CD14-positive monocyte (primary cell): Measurements from ENCODE around the gene PLEKHD1. TPM values are rescaled to one million over a fixed set of nuclear protein-coding genes. Genes with fewer than 3 reads are reported as not detected.

Experiments
- DNase-seq, 3 donors: peaks; one replicate each; pipeline ENCODE4 v3.0.0-alpha.2; 2011 to 2022
- H2AFZ ChIP-seq: 2 replicates; pipeline ENCODE4 v1.6.0; 2012; ENCODE audit warnings: mild to moderate bottlenecking, low read depth, low read length, inconsistent platforms; ENCODE audit not compliant: insufficient read depth, poor library complexity, severe bottlenecking
- H3K27ac ChIP-seq, 2 donors: 1 replicate in 1 of 2; 2 replicates in 1 of 2; pipeline ENCODE4 v1.5.1; 2012 to 2013; ENCODE audit warnings: low read length in 2 of 2, control low read depth in 1 of 2, inconsistent platforms in 1 of 2, low read depth in 1 of 2, mild to moderate bottlenecking in 1 of 2
- H3K27me3 ChIP-seq, 2 donors: one replicate each; pipeline versions ENCODE4 v1.6.0 to v1.6.1; 2011 to 2013; ENCODE audit warnings: low read length in 2 of 2; ENCODE audit not compliant: control insufficient read depth in 2 of 2, insufficient read depth in 2 of 2
- H3K36me3 ChIP-seq, 2 donors: replicated peaks in 1 of 2; 1 replicate in 1 of 2; 2 replicates in 1 of 2; pipeline versions ENCODE4 v1.5.1 to v1.6.1; 2012 to 2013; ENCODE audit warnings: low read length in 2 of 2, control low read depth in 1 of 2, inconsistent platforms in 1 of 2, mild to moderate bottlenecking in 1 of 2; ENCODE audit not compliant: insufficient read depth in 2 of 2, control insufficient read depth in 1 of 2
- H3K4me1 ChIP-seq, 2 donors: 1 replicate in 1 of 2; 2 replicates in 1 of 2; pipeline versions ENCODE4 v1.5.1 to v1.6.1; 2012 to 2013; ENCODE audit warnings: low read length in 2 of 2, control low read depth in 1 of 2, inconsistent platforms in 1 of 2, mild to moderate bottlenecking in 1 of 2, moderate library complexity in 1 of 2; ENCODE audit not compliant: insufficient read depth in 2 of 2, control insufficient read depth in 1 of 2
- H3K4me2 ChIP-seq: replicated peaks from 2 replicates; pipeline ENCODE3; 2012; ENCODE audit warnings: low read length, moderate library complexity, mild to moderate bottlenecking; ENCODE audit not compliant: poor library complexity, severe bottlenecking; ENCODE audit errors: extremely low read depth
- H3K4me3 ChIP-seq, 3 experiments: fragments of 200-600 bp in 1 of 3; sonication (generic) in 1 of 3; replicated peaks in 1 of 3; 1 replicate in 2 of 3; 2 replicates in 1 of 3; pipeline ENCODE4 v1.5.1; 2011 to 2013; ENCODE audit warnings: low read length in 3 of 3, mild to moderate bottlenecking in 3 of 3, control low read depth in 2 of 3, low read depth in 2 of 3, inconsistent platforms in 1 of 3, moderate library complexity in 1 of 3
- H3K79me2 ChIP-seq: 2 replicates; pipeline ENCODE4 v1.6.0; 2012; ENCODE audit warnings: mild to moderate bottlenecking, control low read depth, inconsistent platforms, low read length, moderate library complexity; ENCODE audit not compliant: insufficient read depth
- H3K9ac ChIP-seq: 2 replicates; pipeline ENCODE4 v1.6.0; 2017; ENCODE audit warnings: low read length, mild to moderate bottlenecking; ENCODE audit not compliant: insufficient read depth, poor library complexity, severe bottlenecking
- H3K9me3 ChIP-seq, 2 donors: replicated peaks in 1 of 2; 1 replicate in 1 of 2; 2 replicates in 1 of 2; pipeline versions ENCODE4 v1.5.1 to v1.6.1; 2012 to 2013; ENCODE audit warnings: low read length in 2 of 2, control low read depth in 1 of 2; ENCODE audit not compliant: control insufficient read depth in 1 of 2, insufficient read depth in 1 of 2
- H4K20me1 ChIP-seq: 2 replicates; pipeline ENCODE4 v1.6.0; 2012; ENCODE audit warnings: mild to moderate bottlenecking, low read length, control low read depth, moderate library complexity; ENCODE audit not compliant: insufficient read depth
- H3K27ac Mint-ChIP-seq, 7 donors: one replicate each; pipeline ENCODE4 v1.8.0; 2020; ENCODE audit warnings: mild to moderate bottlenecking in 7 of 7, mixed read lengths in 7 of 7, moderate library complexity in 6 of 7, inconsistent platforms in 2 of 7
- H3K27me3 Mint-ChIP-seq, 3 donors: one replicate each; pipeline ENCODE4 v1.8.0; 2021 to 2022; ENCODE audit warnings: low read depth in 3 of 3, mild to moderate bottlenecking in 3 of 3, mixed read lengths in 3 of 3, moderate library complexity in 3 of 3, inconsistent platforms in 1 of 3
- H3K36me3 Mint-ChIP-seq, 2 donors: one replicate each; pipeline ENCODE4 v1.8.0; 2020; ENCODE audit warnings: mixed read lengths in 2 of 2, inconsistent platforms in 1 of 2, mild to moderate bottlenecking in 1 of 2
- H3K4me1 Mint-ChIP-seq: one replicate; pipeline ENCODE4 v1.8.0; 2020; ENCODE audit warnings: mild to moderate bottlenecking, mixed read lengths
- H3K4me3 Mint-ChIP-seq, 2 donors: one replicate each; pipeline ENCODE4 v1.8.0; 2020; ENCODE audit warnings: mild to moderate bottlenecking in 2 of 2, mixed read lengths in 2 of 2, moderate library complexity in 1 of 2
- H3K9me3 Mint-ChIP-seq, 7 donors: one replicate each; pipeline ENCODE4 v1.8.0; 2020 to 2022; ENCODE audit warnings: mixed read lengths in 7 of 7, mild to moderate bottlenecking in 6 of 7, moderate library complexity in 6 of 7, inconsistent platforms in 2 of 7
- CTCF ChIP-seq: fragments of 200-600 bp; IDR thresholded peaks from one replicate; pipeline ENCODE4 v1.8.0; 2022; ENCODE audit warnings: antibody characterized with exemption, mild to moderate bottlenecking
- WGBS: methylation state at CpG from one replicate; pipeline ENCODE4 v1.1.5; 2013; ENCODE audit warnings: missing lambda C conversion rate; ENCODE audit not compliant: insufficient coverage; 5-methylcytosine and 5-hydroxymethylcytosine counted together
- intact Hi-C, 2 donors: fragments of 100-400 bp; cut with micrococcal nuclease; formaldehyde crosslinking; loops; one replicate each; pipeline versions ENCODE4 v1.15.0 to v1.15.1; 2023
- polyA plus RNA-seq, 3 donors: library from polyadenylated mRNA; depleted of rRNA in 1 of 3; unstranded in 2 of 3; stranded (reverse) in 1 of 3; fragments of 300-500 nt in 2 of 3; fragments of >200 nt in 1 of 3; fragmentation: Illumina TruSeq in 2 of 3; gene quantifications; 1 replicate in 2 of 3; 2 replicates in 1 of 3; pipeline ENCODE4 v1.2.3, GENCODE V29; 2012 to 2021

The PLEKHD1 gene
- polyA plus RNA-seq, 3 donors: 0.09 TPM; not detected in 2

- no peak overlapping the region for H3K4me2 ChIP-seq
- H3K9me3 ChIP-seq: no peaks in the 10 kb centered on the region
- peaks cover 20 to 46% of the 10 kb centered on the region in 2 donors for H3K36me3 ChIP-seq
- no peak overlapping the region for H3K27ac ChIP-seq
- intact Hi-C loops: no loop called here
- no peak overlapping the region for H3K9ac ChIP-seq
- no peak overlapping the region for H3K4me3 ChIP-seq
- TF ChIP-seq CTCF: no peak
- peaks cover 20% of the 10 kb centered on the region for H3K4me1 Mint-ChIP-seq
- peaks cover 0 to 3% (median 0%) of the 10 kb centered on the region in 7 donors for H3K9me3 Mint-ChIP-seq
- H3K4me3 Mint-ChIP-seq: no peak overlapping the region
- peaks cover 45 to 54% of the 10 kb centered on the region in 2 donors for H3K36me3 Mint-ChIP-seq
- 95% methylated on average over 5 of the region's 5 CpGs for WGBS
- H3K4me1 ChIP-seq: peaks cover 14 to 15% of the 10 kb centered on the region in 2 donors
- DNase-seq: no peak
- H4K20me1 ChIP-seq: no peaks in the 10 kb centered on the region
- H3K27ac Mint-ChIP-seq: no peak overlapping the region
- H3K79me2 ChIP-seq: peaks cover 22% of the 10 kb centered on the region
- H2AFZ ChIP-seq: no peak overlapping the region
- H3K27me3 Mint-ChIP-seq: no peaks in the 10 kb centered on the region
- H3K27me3 ChIP-seq: no peaks in the 10 kb centered on the region
These were observed 42.6 kb upstream of the PLEKHD1 start for GRCh38 chr14:69441948-69442347.

GRCh38 chr14:69443296-69443805 lies 41.2 kb upstream of the PLEKHD1 start:
- no peak overlapping the region for H3K4me3 ChIP-seq
- DNase-seq: no peak
- Mint-ChIP-seq H3K4me3 (no peak overlapping the region), H3K27ac (peak overlapping the region in 1 of 7 donors; percentile 29), H3K4me1 (peaks cover 20% of the 10 kb centered on the region), H3K27me3 (no peaks in the 10 kb centered on the region), H3K36me3 (peaks cover 49 to 64% of the 10 kb centered on the region in 2 donors), H3K9me3 (peaks cover 0 to 3% (median 0%) of the 10 kb centered on the region in 7 donors)
- H3K79me2 ChIP-seq: peaks cover 11% of the 10 kb centered on the region
- no peaks in the 10 kb centered on the region for H3K27me3 ChIP-seq
- no peaks in the 10 kb centered on the region for H4K20me1 ChIP-seq
- intact Hi-C loops: no loop called here
- 100% methylated on average over 4 of the region's 5 CpGs for WGBS
- no peak overlapping the region for H3K9ac ChIP-seq
- no peak overlapping the region for H3K27ac ChIP-seq
- peaks cover 14 to 15% of the 10 kb centered on the region in 2 donors for H3K4me1 ChIP-seq
- peaks cover 23 to 57% of the 10 kb centered on the region in 2 donors for H3K36me3 ChIP-seq
- TF ChIP-seq CTCF: no peak
- H3K9me3 ChIP-seq: no peaks in the 10 kb centered on the region
- H2AFZ ChIP-seq: no peak overlapping the region
- H3K4me2 ChIP-seq: no peak overlapping the region
